GM18861 (cell line): ENCODE data around the gene ASTN2.

Experiments used
- ATAC-seq: cut with Tn5 transposase; IDR thresholded peaks from one replicate; pipeline ENCODE4 v1.9.1; 2021; ENCODE audit not compliant: unreplicated experiment

The ASTN2 gene

DNA sequence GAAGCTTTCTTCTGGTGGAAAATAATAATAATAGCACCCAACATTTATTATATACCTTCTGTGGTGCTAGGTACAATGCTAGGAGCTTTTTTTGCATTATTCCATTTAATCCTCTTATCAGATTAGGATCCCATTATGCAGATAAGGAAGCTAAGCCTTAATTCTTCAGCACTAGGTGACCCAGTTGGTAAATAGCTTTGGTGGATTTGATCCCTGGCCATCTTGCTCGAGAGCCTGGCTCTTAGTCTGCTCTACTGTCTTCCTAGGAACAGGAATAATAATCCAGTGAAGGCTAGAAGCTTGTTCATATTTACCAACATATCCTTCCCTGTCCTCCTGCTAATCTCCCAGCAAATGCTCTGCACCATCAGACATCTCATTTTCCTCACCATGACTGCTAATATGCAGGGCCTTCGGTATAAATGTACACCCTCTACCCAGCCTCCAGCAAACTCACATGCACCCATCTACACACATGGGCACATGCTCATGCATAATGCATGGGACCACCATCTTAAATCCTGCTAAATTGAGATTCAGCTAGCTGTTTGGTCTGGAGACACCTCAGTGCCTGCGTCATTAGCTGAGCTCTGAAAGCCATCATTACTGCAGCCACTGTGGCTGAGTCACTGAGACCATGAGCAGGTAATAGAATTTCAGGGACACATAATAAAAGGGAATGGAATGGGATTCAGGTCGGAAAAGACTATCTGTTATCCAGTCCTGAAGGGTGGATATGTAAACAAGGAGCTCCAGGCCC lies 640.3 kb downstream of the ASTN2 start:
- ATAC-seq, result no peak

DNA sequence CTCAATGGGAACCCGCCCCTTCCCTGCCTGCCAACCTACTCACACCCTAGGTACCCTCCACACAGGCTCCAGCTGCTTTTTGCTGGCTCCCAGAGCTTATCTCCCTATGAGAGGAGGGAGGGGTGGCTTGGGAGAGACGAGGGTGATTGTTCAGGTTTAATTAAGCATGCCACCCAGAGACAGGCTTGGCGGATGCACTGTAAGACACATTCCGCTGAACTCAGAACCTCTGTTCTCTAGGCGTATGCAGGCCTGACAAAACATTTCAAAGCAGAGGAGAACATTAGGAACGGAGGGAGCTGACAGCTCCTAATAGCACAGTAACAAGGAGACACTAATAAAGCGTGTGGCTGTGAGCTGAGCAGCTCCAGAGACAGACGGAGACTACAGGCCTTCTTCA lies 647.6 kb downstream of the ASTN2 start:
- no peak for ATAC-seq

DNA sequence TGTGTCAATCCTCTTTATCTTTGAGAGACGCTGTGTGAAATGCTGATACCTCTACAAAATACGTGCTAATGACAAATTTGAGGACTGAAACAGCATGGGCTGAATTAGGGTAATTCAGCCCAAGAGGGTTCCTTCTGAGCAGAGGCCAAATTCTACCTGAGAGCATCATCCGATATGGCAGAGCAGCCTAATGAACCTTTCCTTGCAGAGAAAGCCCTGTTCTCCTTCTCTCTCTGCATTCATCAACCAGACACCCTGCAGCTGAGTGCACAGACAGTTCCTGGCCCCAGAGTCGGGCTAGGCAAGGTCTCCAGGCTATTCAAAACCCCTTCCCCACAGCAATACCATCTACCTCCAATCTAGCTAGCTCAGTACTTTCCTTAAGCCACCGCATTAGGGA lies 649.8 kb downstream of the ASTN2 start:
- ATAC-seq, result no peak

DNA sequence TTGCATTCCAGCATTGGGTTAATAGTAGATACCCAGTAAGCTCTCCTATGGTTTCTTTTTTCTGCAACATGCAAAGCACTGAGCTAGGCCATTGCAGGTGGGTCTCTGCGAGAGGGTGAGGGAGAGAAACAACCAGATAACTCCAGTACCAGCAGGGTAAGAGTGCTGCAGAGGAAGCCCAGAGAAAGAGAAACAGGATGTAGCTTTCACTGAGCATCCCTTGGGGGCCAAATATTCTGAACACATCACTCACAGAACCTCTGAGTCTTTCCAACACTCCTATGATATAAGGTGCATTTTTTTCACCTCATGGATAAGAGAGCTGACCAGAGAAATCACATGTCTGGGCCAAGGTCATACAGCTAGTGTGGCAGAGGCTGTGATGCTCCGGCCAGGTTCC lies 651.1 kb downstream of the ASTN2 start:
- no peak for ATAC-seq

GRCh38 chr9:116760636-116761035 lies 654.2 kb downstream of the ASTN2 start:
- ATAC-seq, result no peak

GRCh38 chr9:116757030-116757429 lies 657.8 kb downstream of the ASTN2 start:
- ATAC-seq, result no peak

DNA sequence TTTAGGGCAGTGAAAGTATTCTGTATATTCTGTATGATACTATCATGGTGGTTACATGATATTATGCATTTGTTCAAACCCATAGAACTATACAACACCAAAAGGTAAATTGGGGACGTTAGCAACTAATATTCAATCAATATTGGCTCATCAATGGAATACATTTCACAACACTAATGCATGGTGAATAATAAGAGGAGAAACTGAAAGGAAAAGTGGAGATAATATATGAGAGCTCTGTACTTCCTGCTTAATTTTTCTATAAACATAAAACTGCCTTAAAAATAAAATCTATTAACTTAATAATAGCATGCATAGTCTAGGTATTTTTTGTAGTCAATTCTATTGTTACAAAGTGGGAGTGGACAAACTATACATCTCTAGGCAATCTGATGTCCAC lies 661.5 kb downstream of the ASTN2 start:
- ATAC-seq, result peak; percentile 68

GRCh38 chr9:116750510-116750909 lies 664.3 kb downstream of the ASTN2 start:
- no peak for ATAC-seq

DNA sequence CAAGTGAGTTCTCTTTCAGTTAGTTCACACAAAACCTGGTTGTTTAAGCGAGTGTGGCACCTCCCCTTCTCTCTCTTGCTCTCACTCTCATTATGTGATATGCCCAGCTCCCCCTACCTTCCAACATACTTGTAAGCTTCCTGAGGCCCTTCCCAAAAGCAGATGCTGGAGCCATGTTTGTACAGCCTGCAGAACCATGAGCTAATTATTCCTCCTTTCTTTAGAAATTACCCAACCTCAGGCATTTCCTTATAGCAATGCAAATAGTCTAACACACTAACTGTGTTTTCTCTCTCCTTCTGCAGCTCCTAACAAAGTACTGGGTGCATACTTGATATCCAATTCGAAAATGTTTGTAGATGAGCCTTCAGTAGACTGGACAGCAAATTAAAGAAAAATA lies 665.1 kb downstream of the ASTN2 start:
- no peak for ATAC-seq

- ATAC-seq, result no peak
Observed at GRCh38 chr9:116749176-116749575, 665.7 kb downstream of the ASTN2 start.

DNA sequence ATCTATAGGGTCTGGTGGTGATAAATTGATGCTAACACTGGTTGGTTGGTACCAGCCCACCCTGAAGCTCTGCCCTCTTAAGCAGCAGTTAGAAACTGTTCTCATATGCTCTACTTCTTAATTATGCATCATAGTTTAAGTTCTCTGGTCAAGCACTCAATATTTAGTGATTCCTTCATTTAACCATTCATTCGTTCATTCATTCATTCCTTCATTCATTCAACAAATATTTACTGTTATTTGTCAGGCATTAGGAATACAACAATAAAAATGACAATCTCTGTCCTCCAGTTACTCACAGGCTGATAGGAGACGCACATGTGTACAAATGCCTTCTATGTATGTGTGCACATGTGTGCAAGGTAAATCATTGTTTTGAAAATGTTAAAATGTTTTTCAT lies 673.1 kb downstream of the ASTN2 start:
- ATAC-seq, result no peak

- ATAC-seq, result no peak
Observed at GRCh38 chr9:116741086-116741740, 673.6 kb downstream of the ASTN2 start.

DNA sequence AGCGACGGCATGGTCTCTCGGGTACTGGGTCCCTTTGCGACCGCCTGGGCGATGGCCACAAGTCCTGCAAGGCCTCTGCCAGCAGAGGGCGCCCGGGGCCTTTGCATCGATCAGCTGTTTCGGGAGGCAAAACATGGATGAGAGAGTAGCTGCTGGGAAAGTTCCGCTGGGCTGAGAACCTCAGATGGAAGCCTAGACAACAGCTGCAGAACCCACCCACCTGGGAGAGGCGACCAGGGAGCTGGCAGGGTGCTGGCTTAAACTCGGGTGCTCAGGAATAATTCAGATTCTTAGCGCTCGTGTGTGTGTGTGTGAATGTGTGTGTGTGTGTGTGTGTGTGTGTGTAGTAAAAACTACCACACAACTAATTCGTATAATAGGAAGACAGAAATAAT lies 677.7 kb downstream of the ASTN2 start:
- no peak for ATAC-seq

DNA sequence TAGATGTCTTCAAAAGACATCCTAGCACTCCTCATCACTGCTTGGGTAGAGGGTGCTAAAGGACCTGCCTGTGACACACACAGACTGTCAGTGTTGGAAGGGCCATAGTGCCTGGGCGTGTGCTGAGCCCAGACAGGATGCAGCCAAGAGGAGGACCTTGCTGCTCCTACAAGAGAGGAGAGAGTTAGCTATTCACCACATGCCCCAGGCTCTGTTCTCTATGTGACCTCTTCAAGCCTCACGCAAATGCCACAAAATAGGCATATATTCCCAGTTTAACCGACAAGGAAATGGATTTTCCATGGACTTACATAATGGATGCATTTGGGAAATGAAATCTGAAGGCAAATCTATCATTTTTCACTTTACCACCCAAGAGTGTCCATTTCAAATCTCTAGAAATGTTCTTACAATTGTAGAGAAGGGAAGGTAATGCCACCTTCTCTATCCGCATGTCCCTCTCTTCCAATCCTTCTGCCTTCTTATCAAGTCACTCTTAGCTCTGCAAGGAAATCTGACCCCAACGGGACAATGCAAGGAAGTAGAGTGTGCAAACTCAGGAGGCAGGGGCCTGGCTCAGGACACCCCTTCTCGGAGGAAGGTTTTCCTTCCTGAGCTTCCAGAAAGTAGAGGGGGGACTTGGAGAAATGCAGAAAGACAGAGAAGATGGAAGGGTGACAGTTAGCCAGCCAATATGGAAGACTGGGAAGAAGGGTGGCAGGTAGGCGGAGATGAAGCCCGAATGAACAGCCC lies 678.3 kb downstream of the ASTN2 start:
- no peak for ATAC-seq

DNA sequence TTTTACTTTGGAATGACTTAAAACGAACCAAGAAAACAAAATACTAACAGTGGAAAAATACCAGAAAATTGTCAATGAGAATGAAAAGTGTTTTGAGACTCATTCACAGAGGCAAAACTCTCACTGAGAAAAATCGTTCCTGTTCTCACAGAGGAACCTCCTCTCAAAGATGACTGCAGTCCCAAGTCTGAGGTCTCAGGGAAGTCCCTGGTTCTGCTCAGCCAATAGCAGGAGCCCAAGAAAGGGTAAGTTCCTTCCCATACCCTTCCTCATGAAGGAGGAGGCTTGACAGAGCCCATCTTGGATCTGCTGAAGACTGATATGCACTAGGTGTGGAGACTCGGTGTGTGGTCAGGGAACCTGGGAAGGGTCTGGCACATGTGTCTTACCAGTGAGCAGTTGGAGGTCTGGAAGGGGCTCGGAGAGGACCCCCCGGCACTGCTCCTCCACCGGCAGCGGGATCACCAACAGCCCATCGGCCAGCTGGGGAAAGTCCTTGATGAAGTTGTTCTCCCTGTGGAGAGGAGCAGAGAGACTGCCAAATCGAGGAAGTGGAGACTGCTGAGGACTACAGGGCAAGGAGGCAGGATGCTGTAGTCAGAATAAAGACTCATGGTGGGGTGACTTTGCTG lies 681.7 kb downstream of the ASTN2 start:
- no peak for ATAC-seq

DNA sequence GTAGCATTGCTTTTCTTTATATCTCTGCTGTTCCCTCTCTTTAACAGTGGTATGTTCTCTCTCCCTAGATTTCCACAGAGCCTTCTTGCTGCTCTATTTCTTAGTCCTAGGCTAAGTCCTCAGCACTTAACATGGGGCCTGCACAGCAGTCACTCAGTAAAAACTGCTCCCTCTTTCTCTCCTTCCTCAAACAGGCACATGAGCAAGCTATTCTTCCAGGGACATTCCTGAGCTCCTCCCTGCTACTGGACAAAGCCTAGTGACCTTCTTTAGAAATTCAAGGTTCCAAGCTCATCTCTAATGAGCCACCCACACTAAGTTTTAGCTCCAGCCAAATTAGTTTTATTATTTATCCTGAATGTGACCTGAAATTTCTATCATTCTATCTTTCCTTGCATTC lies 688.3 kb downstream of the ASTN2 start:
- ATAC-seq, result no peak

DNA sequence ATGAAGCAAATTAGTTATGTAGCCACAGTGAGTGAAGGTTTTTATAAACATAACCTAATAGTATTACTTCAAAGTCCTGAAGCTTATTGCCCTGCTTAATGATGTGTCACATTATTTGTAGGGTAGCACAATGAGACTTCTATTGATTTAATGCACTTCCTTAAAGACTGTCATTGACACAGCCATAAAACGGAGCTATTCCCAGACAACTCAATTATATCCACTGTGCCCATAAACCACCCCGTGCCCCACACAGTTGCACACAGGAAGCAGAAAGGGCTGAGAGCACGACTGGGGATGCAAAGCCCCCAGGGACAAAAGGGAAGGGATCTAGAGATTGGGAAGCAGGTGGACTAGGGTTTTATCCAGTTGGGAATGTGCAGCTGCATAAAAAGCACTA lies 690.7 kb downstream of the ASTN2 start:
- ATAC-seq, result no peak

GRCh38 chr9:116721944-116722343 lies 692.9 kb downstream of the ASTN2 start:
- ATAC-seq, result no peak

DNA sequence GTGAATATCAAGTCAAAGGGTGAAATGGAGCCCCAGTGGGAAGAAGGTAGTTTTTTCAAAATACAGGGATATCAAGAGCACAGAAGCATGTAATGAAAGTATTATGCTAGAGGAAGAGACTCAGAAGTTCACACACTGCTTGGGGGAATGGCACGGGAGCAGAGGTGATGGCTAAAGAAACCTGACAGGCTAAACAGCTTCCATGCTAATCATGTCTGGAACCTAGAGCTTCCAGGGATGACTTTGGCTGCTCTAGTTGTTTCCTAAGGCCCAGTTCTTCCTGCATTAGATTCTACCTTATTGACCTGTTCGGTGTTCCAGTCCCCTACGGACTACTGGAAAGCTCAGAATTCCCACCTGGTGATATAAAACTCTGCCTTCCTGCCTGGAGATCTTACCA lies 693.4 kb downstream of the ASTN2 start:
- no peak for ATAC-seq

DNA sequence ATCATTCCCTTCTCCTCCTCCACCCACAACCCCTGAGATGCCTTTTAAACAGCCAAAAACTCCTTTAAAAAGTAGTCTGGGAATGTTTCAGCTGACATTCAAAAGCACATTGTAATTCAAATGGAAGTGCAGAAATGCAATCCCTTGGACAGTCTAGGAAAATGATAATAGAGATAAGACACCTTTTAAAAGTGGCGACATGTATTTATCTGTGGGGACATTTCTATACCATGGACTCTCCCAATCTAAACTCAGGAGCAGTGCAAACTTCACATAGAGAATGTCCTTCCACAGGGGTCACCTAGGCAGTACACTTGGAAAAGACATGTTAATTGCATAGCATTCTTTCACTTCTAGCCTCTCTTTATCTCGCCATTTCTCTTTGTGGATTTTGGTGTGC lies 694.7 kb downstream of the ASTN2 start:
- no peak for ATAC-seq

DNA sequence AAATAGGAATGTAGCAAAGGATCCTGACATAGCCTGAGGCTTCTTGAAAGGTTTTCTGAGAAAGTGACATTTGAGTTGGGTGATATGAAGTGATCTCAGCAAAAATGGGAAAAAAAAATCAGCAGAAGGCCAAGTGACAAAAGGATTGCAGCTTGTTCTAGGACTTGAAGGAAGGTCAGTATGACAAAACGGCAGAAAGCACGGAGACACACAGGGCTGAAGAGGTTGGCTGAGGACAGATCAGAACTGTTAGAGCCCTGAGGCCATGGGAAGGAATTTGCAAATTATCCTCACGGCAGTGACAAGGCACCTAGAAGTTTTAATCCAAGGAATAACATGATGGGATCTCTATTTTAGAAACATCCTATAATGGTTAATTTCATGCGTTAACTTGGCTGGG lies 696.7 kb downstream of the ASTN2 start:
- no peak for ATAC-seq

GRCh38 chr9:116717150-116717549 lies 697.7 kb downstream of the ASTN2 start:
- ATAC-seq, result no peak
